Duodenal mucosa (tissue), 2 donors: ENCODE measurements around the gene TEX55.

ENCODE experiments used
- H3K27ac ChIP-seq: one replicate; pipeline ENCODE4 v1.7.0; 2013; ENCODE audit warnings: low read depth, low read length
- H3K27me3 ChIP-seq, 2 donors: one replicate each; pipeline ENCODE4 v1.7.0; 2013; ENCODE audit warnings: low read length in 2 of 2, control low read depth in 1 of 2; ENCODE audit not compliant: insufficient read depth in 2 of 2, control insufficient read depth in 1 of 2
- H3K36me3 ChIP-seq, 2 donors: one replicate each; pipeline ENCODE4 v1.7.0; 2013; ENCODE audit warnings: low read length in 2 of 2, control low read depth in 1 of 2; ENCODE audit not compliant: insufficient read depth in 2 of 2, control insufficient read depth in 1 of 2
- H3K4me1 ChIP-seq, 2 donors: one replicate each; pipeline ENCODE4 v1.7.0; 2013; ENCODE audit warnings: low read length in 2 of 2, control low read depth in 1 of 2; ENCODE audit not compliant: insufficient read depth in 2 of 2, control insufficient read depth in 1 of 2
- H3K4me3 ChIP-seq, 2 donors: one replicate each; pipeline ENCODE4 v1.7.0; 2013; ENCODE audit warnings: low read length in 2 of 2, low read depth in 1 of 2
- H3K9ac ChIP-seq, 2 donors: one replicate each; pipeline ENCODE4 v1.7.0; 2013; ENCODE audit warnings: low read length in 2 of 2, low read depth in 1 of 2
- H3K9me3 ChIP-seq, 2 donors: one replicate each; pipeline ENCODE4 v1.7.0; 2013; ENCODE audit warnings: low read length in 2 of 2, control low read depth in 1 of 2; ENCODE audit not compliant: control insufficient read depth in 1 of 2

The TEX55 gene

DNA sequence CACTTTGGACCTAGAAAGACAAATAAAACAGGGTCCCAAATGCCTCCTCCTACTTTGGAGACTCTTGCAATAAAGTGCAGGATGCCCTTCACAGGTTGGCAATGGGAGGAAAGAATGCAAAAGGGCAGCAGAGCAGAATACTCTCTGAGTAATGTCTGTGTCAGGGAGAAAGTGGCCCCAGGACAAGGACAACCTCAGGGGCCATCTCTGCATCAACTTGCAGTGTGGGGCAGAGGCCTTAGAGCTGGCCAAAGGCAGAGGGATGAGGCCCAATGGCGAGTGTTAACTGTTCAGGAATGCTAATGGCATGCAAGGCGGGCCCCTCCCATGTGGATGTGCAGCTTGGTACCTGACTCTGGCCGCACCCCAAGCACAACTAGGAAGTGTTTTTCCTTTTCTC, 35.8 kb downstream of the TEX55 start:
- H3K27me3 ChIP-seq, result no peaks in the 10 kb centered on the region
- peaks cover 0 to 7% of the 10 kb centered on the region in 2 donors for H3K4me1 ChIP-seq
- no peak overlapping the region for H3K9ac ChIP-seq
- H3K4me3 ChIP-seq, result no peak overlapping the region
- H3K27ac ChIP-seq, result no peak overlapping the region
- no peaks in the 10 kb centered on the region for H3K36me3 ChIP-seq
- H3K9me3 ChIP-seq, result no peaks in the 10 kb centered on the region

GRCh38 chr3:119184111-119184510, 38.1 kb downstream of the TEX55 start:
- no peak overlapping the region for H3K4me3 ChIP-seq
- no peaks in the 10 kb centered on the region for H3K36me3 ChIP-seq
- no peak overlapping the region for H3K27ac ChIP-seq
- H3K9me3 ChIP-seq, result no peaks in the 10 kb centered on the region
- no peak overlapping the region for H3K9ac ChIP-seq
- H3K4me1 ChIP-seq, result peaks cover 0 to 7% of the 10 kb centered on the region in 2 donors
- H3K27me3 ChIP-seq, result no peaks in the 10 kb centered on the region

- no peak overlapping the region for H3K9ac ChIP-seq
- no peaks in the 10 kb centered on the region for H3K9me3 ChIP-seq
- H3K27ac ChIP-seq, result no peak overlapping the region
- H3K4me1 ChIP-seq, result peaks cover 0 to 7% of the 10 kb centered on the region in 2 donors
- H3K4me3 ChIP-seq, result no peak overlapping the region
- H3K36me3 ChIP-seq, result no peaks in the 10 kb centered on the region
- H3K27me3 ChIP-seq, result no peaks in the 10 kb centered on the region
Measured at GRCh38 chr3:119184796-119185570, 39.0 kb downstream of the TEX55 start.

- Histone ChIP-seq H3K9ac (no peak overlapping the region), H3K36me3 (no peaks in the 10 kb centered on the region), H3K4me3 (no peak overlapping the region), H3K27me3 (no peaks in the 10 kb centered on the region), H3K4me1 (peaks cover 0 to 7% of the 10 kb centered on the region in 2 donors), H3K27ac (no peak overlapping the region), H3K9me3 (no peaks in the 10 kb centered on the region)
Measured at GRCh38 chr3:119187266-119187665, 41.3 kb downstream of the TEX55 start.

GRCh38 chr3:119191800-119192199, 45.8 kb downstream of the TEX55 start:
- H3K4me3 ChIP-seq, result no peak overlapping the region
- H3K9me3 ChIP-seq, result no peaks in the 10 kb centered on the region
- H3K9ac ChIP-seq, result no peak overlapping the region
- no peak overlapping the region for H3K27ac ChIP-seq
- no peaks in the 10 kb centered on the region for H3K27me3 ChIP-seq
- no peaks in the 10 kb centered on the region for H3K36me3 ChIP-seq
- H3K4me1 ChIP-seq, result no peaks in the 10 kb centered on the region

- H3K9ac ChIP-seq, result no peak overlapping the region
- H3K36me3 ChIP-seq, result no peaks in the 10 kb centered on the region
- no peak overlapping the region for H3K27ac ChIP-seq
- no peaks in the 10 kb centered on the region for H3K4me1 ChIP-seq
- no peaks in the 10 kb centered on the region for H3K9me3 ChIP-seq
- no peaks in the 10 kb centered on the region for H3K27me3 ChIP-seq
- no peak overlapping the region for H3K4me3 ChIP-seq
Measured at GRCh38 chr3:119194237-119195150, 48.5 kb downstream of the TEX55 start.

DNA sequence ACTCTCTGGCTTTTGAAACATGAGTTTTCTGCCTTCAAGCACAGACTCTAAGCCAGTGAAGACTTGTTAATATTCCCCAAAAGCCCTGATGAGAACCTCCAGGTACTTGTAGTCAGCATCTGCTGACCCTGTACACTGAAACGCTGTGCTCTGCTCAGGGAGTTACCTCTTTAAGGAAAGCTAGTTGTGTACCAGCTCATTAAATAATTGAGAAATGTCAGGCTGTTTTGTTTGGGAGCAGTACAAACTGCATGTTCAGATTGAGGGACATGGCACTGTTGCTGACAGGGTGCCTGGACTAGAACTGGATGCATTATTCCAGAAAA, 49.1 kb downstream of the TEX55 start:
- Histone ChIP-seq H3K4me1 (no peaks in the 10 kb centered on the region), H3K27me3 (no peaks in the 10 kb centered on the region)

GRCh38 chr3:119195911-119196310, 49.9 kb downstream of the TEX55 start:
- H3K9me3 ChIP-seq, result no peaks in the 10 kb centered on the region
- no peaks in the 10 kb centered on the region for H3K4me1 ChIP-seq
- no peak overlapping the region for H3K9ac ChIP-seq
- H3K36me3 ChIP-seq, result no peaks in the 10 kb centered on the region
- H3K4me3 ChIP-seq, result no peak overlapping the region
- H3K27me3 ChIP-seq, result no peaks in the 10 kb centered on the region
- H3K27ac ChIP-seq, result no peak overlapping the region

More for the DNA sequence above, 49.1 kb downstream of the TEX55 start:
- no peaks in the 10 kb centered on the region for H3K36me3 ChIP-seq
- H3K27ac ChIP-seq, result no peak overlapping the region
- H3K9me3 ChIP-seq, result no peaks in the 10 kb centered on the region
- H3K4me3 ChIP-seq, result no peak overlapping the region
- H3K9ac ChIP-seq, result no peak overlapping the region
